NB4 (cell line): ENCODE measurements around the gene TWSG1.

Experiments used
- CTCF ChIP-seq: IDR thresholded peaks from one replicate; pipeline ENCODE4 v1.5.1; 2012; ENCODE audit warnings: low read depth, low read length
- MAX ChIP-seq: IDR thresholded peaks from 2 replicates; pipeline ENCODE4 v1.6.1; 2011; ENCODE audit warnings: low read depth, low read length
- MYC ChIP-seq: IDR thresholded peaks from 2 replicates; pipeline ENCODE4 v1.6.1; 2011; ENCODE audit warnings: low read depth, low read length
- POLR2A ChIP-seq: IDR thresholded peaks from 2 replicates; pipeline ENCODE4 v1.6.1; 2011; ENCODE audit warnings: mild to moderate bottlenecking; ENCODE audit not compliant: insufficient read length; ENCODE audit errors: extremely low read depth

DNA sequence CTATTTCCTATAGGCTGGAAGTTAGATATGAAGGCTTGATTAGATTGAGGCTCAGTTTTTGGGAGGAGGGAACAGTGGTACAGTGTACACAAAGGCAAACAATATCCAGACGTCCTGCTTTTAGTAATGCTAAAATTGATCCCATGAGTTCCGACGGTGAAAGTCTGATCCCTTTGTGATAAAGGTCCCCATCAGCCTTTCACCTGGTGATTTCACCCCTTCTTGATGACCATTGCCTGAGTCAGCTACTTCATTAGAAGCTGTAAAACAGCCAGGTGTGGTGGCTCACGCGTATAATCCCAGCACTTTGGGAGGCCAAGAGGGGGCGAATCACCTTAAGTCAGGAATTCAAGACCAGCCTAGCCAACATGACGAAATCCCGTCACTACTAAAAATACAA, 29.7 kb downstream of the TWSG1 start:
- no peak for TF ChIP-seq POLR2A
- no peak for TF ChIP-seq MAX
- no peak for TF ChIP-seq CTCF
- no peak for TF ChIP-seq MYC
